Measurements from ENCODE around the gene GFI1. TPM values are rescaled to one million over a fixed set of nuclear protein-coding genes. Genes with fewer than 3 reads are reported as not detected.

The GFI1 gene
- polyA plus RNA-seq, 2 of the 4 experiments (the other 2 are of a cell fraction): 0.08 to 0.18 TPM

DNA sequence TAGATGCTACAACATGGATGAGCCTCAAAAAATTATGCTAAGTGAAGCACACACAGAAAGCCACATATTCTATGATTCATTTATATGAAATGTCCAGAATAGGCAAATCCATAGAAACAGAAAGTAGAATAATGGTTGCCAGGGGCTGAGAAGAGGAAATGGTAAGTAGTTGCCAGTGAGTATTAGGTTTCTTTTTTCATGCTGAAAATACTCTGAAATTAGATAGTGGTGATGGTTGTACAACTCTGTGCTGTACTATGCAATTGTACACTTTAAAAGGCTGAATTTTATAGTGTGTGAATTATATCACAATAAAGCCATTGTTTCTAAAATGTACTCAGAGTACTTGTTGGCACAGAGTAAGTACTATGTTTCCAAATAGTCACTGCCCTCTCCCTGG, 15.5 kb upstream of the GFI1 start:
- CTCF ChIA-PET: interaction anchor here (0.6 kb wide), 1 partner anchor 20 kb away, joined by 4 read pairs; no protein-coding TSS in a partner anchor
- no peak for TF ChIP-seq NR3C1 (IDR thresholded peaks at IDR 0.05)
- TF ChIP-seq, protein P1, sequence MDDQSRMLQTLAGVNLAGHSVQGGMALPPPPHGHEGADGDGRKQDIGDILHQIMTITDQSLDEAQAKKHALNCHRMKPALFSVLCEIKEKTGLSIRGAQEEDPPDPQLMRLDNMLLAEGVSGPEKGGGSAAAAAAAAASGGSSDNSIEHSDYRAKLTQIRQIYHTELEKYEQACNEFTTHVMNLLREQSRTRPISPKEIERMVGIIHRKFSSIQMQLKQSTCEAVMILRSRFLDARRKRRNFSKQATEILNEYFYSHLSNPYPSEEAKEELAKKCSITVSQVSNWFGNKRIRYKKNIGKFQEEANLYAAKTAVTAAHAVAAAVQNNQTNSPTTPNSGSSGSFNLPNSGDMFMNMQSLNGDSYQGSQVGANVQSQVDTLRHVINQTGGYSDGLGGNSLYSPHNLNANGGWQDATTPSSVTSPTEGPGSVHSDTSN (IDR thresholded peaks at IDR 0.05): no peak
- no peak for TF ChIP-seq KDM5A (IDR thresholded peaks at IDR 0.05)
- no peak for TF ChIP-seq MAFK (IDR thresholded peaks at IDR 0.05; ENCODE audit: partially characterized antibody)
- no peak for TF ChIP-seq NFE2L2 (conservative IDR thresholded peaks at IDR 0.05; ENCODE audit: low read length)
- Histone ChIP-seq H3K4me3 (no peak overlapping the region), H3K9me3 (no peaks in the 10 kb centered on the region), H3K27ac (no peak overlapping the region), H3K4me2 (no peak overlapping the region), H3K4me1 (no peaks in the 10 kb centered on the region)
- POLR2A ChIA-PET: no interaction called here
- FAIRE-seq (no peak), DNase-seq (ENCODE audit: low read depth in 1 of 2, low spot score in 1 of 2) (no peak), ATAC-seq (no peak)

DNA sequence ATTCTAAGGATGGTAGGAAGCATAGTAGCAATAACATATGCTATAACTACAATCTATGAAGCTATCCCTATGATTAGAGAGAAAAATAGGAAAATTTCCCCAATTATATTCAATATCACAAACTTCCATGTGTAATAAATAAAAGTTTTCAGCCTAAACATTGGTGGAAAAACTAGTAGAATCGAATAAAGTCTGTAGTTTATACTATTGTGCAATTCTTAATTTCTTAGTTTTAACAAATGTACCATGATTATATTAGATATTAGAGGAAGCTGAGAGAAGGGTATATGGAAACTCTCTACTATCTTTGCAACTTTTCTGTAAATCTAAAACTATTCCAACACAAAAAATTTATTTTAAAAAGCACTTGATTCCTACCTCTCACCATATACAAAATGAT, 13.8 kb upstream of the GFI1 start:
- H3K4me3 ChIP-seq: no peak overlapping the region
- H3K9me3 ChIP-seq: no peaks in the 10 kb centered on the region
- POLR2A ChIA-PET: no interaction called here
- H3K4me1 ChIP-seq: no peaks in the 10 kb centered on the region
- TF ChIP-seq RAD21 (conservative IDR thresholded peaks at IDR 0.05 in 1 of 2, IDR thresholded peaks at IDR 0.05 in 1 of 2) (no peak), CHD4 (IDR thresholded peaks at IDR 0.05; ENCODE audit: borderline replicate concordance) (no peak), KDM5A (IDR thresholded peaks at IDR 0.05) (no peak), SREBF2 (IDR thresholded peaks at IDR 0.05) (no peak), FOSB (CRISPR knock-in tag; IDR thresholded peaks at IDR 0.05) (no peak), RNF2 (IDR thresholded peaks at IDR 0.05; ENCODE audit: borderline replicate concordance, low read depth) (no peak), EP300 (IDR thresholded peaks at IDR 0.05) (no peak), CEBPB (IDR thresholded peaks at IDR 0.05) (no peak), ZFP36 (IDR thresholded peaks at IDR 0.05; ENCODE audit: borderline replicate concordance, partially characterized antibody) (no peak), EHF (CRISPR knock-in tag; IDR thresholded peaks at IDR 0.05) (no peak), ZNF302 (CRISPR knock-in tag; IDR thresholded peaks at IDR 0.05) (no peak), ESRRA (IDR thresholded peaks at IDR 0.05; ENCODE audit: borderline replicate concordance, low read length) (no peak), FOXS1 (CRISPR knock-in tag; IDR thresholded peaks at IDR 0.05) (no peak), CHD2 (IDR thresholded peaks at IDR 0.05; ENCODE audit: low read length, partially characterized antibody) (no peak)
- TF ChIP-seq, protein P2, sequence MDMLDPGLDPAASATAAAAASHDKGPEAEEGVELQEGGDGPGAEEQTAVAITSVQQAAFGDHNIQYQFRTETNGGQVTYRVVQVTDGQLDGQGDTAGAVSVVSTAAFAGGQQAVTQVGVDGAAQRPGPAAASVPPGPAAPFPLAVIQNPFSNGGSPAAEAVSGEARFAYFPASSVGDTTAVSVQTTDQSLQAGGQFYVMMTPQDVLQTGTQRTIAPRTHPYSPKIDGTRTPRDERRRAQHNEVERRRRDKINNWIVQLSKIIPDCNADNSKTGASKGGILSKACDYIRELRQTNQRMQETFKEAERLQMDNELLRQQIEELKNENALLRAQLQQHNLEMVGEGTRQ (IDR thresholded peaks at IDR 0.05): no peak
- TF ChIP-seq, protein P3, sequence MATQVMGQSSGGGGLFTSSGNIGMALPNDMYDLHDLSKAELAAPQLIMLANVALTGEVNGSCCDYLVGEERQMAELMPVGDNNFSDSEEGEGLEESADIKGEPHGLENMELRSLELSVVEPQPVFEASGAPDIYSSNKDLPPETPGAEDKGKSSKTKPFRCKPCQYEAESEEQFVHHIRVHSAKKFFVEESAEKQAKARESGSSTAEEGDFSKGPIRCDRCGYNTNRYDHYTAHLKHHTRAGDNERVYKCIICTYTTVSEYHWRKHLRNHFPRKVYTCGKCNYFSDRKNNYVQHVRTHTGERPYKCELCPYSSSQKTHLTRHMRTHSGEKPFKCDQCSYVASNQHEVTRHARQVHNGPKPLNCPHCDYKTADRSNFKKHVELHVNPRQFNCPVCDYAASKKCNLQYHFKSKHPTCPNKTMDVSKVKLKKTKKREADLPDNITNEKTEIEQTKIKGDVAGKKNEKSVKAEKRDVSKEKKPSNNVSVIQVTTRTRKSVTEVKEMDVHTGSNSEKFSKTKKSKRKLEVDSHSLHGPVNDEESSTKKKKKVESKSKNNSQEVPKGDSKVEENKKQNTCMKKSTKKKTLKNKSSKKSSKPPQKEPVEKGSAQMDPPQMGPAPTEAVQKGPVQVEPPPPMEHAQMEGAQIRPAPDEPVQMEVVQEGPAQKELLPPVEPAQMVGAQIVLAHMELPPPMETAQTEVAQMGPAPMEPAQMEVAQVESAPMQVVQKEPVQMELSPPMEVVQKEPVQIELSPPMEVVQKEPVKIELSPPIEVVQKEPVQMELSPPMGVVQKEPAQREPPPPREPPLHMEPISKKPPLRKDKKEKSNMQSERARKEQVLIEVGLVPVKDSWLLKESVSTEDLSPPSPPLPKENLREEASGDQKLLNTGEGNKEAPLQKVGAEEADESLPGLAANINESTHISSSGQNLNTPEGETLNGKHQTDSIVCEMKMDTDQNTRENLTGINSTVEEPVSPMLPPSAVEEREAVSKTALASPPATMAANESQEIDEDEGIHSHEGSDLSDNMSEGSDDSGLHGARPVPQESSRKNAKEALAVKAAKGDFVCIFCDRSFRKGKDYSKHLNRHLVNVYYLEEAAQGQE (IDR thresholded peaks at IDR 0.05): no peak
- TF ChIP-seq, protein P4, sequence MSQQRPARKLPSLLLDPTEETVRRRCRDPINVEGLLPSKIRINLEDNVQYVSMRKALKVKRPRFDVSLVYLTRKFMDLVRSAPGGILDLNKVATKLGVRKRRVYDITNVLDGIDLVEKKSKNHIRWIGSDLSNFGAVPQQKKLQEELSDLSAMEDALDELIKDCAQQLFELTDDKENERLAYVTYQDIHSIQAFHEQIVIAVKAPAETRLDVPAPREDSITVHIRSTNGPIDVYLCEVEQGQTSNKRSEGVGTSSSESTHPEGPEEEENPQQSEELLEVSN (IDR thresholded peaks at IDR 0.05; ENCODE audit: borderline replicate concordance, low read depth): no peak
- TF ChIP-seq, protein P5, sequence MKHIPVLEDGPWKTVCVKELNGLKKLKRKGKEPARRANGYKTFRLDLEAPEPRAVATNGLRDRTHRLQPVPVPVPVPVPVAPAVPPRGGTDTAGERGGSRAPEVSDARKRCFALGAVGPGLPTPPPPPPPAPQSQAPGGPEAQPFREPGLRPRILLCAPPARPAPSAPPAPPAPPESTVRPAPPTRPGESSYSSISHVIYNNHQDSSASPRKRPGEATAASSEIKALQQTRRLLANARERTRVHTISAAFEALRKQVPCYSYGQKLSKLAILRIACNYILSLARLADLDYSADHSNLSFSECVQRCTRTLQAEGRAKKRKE (CRISPR knock-in tag; IDR thresholded peaks at IDR 0.05; ENCODE audit: low read depth): no peak
- TF ChIP-seq, protein P6, sequence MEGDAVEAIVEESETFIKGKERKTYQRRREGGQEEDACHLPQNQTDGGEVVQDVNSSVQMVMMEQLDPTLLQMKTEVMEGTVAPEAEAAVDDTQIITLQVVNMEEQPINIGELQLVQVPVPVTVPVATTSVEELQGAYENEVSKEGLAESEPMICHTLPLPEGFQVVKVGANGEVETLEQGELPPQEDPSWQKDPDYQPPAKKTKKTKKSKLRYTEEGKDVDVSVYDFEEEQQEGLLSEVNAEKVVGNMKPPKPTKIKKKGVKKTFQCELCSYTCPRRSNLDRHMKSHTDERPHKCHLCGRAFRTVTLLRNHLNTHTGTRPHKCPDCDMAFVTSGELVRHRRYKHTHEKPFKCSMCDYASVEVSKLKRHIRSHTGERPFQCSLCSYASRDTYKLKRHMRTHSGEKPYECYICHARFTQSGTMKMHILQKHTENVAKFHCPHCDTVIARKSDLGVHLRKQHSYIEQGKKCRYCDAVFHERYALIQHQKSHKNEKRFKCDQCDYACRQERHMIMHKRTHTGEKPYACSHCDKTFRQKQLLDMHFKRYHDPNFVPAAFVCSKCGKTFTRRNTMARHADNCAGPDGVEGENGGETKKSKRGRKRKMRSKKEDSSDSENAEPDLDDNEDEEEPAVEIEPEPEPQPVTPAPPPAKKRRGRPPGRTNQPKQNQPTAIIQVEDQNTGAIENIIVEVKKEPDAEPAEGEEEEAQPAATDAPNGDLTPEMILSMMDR (IDR thresholded peaks at IDR 0.05): no peak
- TF ChIP-seq, protein P7, sequence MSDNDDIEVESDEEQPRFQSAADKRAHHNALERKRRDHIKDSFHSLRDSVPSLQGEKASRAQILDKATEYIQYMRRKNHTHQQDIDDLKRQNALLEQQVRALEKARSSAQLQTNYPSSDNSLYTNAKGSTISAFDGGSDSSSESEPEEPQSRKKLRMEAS (IDR thresholded peaks at IDR 0.05): no peak
- no peak overlapping the region for H3K27ac ChIP-seq
- 4% methylated on average over 1 of the region's 1 CpG for WGBS (ENCODE audit: missing lambda C conversion rate)
- CTCF ChIA-PET: no interaction called here
- DNase-seq (ENCODE audit: low read depth in 1 of 2, low spot score in 1 of 2) (no peak), ATAC-seq (no peak), FAIRE-seq (no peak)
- H3K4me2 ChIP-seq: no peak overlapping the region

Measured in A549 (cell line).